ENCODE data around the gene B3GAT1.

DNA sequence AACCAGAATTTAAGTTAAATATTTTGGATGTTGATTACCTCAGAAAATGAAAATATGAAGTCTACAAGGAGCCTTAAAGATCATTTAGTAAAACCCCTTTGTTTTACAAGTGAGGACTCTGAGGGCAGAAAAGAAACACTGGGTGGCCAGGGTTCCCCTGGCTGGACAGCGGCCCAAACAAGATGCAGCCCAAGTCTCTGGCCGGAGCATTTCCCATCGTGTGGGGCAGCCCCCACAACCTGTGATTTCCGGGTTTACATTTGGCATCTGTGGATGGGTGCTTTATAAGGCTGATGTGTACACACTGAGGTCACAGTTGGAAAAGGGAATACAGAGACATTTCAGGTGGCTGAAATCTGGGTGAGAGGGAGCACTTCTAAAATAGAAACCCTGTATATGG lies 28.8 kb upstream of the B3GAT1 start:
- TF ChIP-seq, protein P1, sequence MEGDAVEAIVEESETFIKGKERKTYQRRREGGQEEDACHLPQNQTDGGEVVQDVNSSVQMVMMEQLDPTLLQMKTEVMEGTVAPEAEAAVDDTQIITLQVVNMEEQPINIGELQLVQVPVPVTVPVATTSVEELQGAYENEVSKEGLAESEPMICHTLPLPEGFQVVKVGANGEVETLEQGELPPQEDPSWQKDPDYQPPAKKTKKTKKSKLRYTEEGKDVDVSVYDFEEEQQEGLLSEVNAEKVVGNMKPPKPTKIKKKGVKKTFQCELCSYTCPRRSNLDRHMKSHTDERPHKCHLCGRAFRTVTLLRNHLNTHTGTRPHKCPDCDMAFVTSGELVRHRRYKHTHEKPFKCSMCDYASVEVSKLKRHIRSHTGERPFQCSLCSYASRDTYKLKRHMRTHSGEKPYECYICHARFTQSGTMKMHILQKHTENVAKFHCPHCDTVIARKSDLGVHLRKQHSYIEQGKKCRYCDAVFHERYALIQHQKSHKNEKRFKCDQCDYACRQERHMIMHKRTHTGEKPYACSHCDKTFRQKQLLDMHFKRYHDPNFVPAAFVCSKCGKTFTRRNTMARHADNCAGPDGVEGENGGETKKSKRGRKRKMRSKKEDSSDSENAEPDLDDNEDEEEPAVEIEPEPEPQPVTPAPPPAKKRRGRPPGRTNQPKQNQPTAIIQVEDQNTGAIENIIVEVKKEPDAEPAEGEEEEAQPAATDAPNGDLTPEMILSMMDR (IDR thresholded peaks at IDR 0.05) = no peak
- TF ChIP-seq EP300 (IDR thresholded peaks at IDR 0.05) = no peak
